Measurements from ENCODE around the gene SGK2. TPM values are rescaled to one million over a fixed set of nuclear protein-coding genes. Genes with fewer than 3 reads are reported as not detected.

SGK2 gene
- total and polyA plus RNA-seq, 2 of the 13 experiments (the other 11 are each of a cell fraction or from before 2014, with no cell fraction given): 6.2 to 29.4 TPM

DNA sequence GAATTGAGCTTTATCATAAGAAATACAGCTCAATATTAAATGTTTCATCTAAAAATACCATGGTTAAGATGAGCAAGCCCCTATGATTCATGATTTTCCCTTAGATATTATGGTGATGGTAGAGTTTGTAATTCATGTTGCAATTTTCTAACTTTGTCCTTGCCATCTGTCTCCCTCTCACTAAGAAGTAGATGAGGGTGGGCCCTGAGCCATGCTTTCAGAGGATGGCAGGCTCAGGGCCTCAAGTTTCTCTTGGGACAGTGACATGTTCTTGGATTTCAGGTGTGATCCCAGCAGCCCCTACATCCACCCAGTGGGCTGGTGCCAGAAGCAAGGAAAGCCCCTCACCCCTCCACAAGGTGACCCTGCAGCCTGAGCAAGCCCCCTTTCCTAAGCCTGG lies 25.8 kb upstream of the SGK2 start (continued):
- TF ChIP-seq ZNF260 (CRISPR knock-in tag; IDR thresholded peaks at IDR 0.05; ENCODE audit: borderline replicate concordance, low read depth) (no peak), ZNF484 (CRISPR knock-in tag; IDR thresholded peaks at IDR 0.05; ENCODE audit: borderline replicate concordance, low read depth) (no peak), PHF5A (CRISPR knock-in tag; IDR thresholded peaks at IDR 0.05; ENCODE audit: low read depth, unreplicated experiment) (no peak), IRX3 (CRISPR knock-in tag; IDR thresholded peaks at IDR 0.05; ENCODE audit: borderline replicate concordance, low read depth) (no peak)
- TF ChIP-seq, protein P1, sequence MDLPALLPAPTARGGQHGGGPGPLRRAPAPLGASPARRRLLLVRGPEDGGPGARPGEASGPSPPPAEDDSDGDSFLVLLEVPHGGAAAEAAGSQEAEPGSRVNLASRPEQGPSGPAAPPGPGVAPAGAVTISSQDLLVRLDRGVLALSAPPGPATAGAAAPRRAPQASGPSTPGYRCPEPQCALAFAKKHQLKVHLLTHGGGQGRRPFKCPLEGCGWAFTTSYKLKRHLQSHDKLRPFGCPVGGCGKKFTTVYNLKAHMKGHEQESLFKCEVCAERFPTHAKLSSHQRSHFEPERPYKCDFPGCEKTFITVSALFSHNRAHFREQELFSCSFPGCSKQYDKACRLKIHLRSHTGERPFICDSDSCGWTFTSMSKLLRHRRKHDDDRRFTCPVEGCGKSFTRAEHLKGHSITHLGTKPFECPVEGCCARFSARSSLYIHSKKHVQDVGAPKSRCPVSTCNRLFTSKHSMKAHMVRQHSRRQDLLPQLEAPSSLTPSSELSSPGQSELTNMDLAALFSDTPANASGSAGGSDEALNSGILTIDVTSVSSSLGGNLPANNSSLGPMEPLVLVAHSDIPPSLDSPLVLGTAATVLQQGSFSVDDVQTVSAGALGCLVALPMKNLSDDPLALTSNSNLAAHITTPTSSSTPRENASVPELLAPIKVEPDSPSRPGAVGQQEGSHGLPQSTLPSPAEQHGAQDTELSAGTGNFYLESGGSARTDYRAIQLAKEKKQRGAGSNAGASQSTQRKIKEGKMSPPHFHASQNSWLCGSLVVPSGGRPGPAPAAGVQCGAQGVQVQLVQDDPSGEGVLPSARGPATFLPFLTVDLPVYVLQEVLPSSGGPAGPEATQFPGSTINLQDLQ (CRISPR knock-in tag; IDR thresholded peaks at IDR 0.05): no peak

GRCh38 chr20:43534016-43534415 lies 24.8 kb upstream of the SGK2 start:
- Histone ChIP-seq H3K27ac (ENCODE audit: extremely low read length, insufficient read depth, low read length) (no peak overlapping the region), H3K27me3 (ENCODE audit: control insufficient read depth in 1 of 2, insufficient read depth in 2 of 2, low read length in 2 of 2) (no peaks in the 10 kb centered on the region; a peak in 1 of 5 replicates), H2AFZ (ENCODE audit: low read length) (no peak overlapping the region), H3K9ac (ENCODE audit: insufficient read depth, low read depth, low read length) (no peak overlapping the region), H3K4me3 (replicated peaks in 1 of 3; ENCODE audit: insufficient read depth in 1 of 3, low read depth in 2 of 3, low read length in 3 of 3) (no peak overlapping the region), H4K20me1 (ENCODE audit: insufficient read depth, low read length) (no peaks in the 10 kb centered on the region), H3K79me2 (ENCODE audit: insufficient read depth, low read length) (no peaks in the 10 kb centered on the region), H3K4me2 (ENCODE audit: low read depth, low read length) (no peak overlapping the region), H3K9me3 (ENCODE audit: low read length) (no peaks in the 10 kb centered on the region), H3K36me3 (replicated peaks in 1 of 2; ENCODE audit: control insufficient read depth in 1 of 2, insufficient read depth in 2 of 2, low read length in 2 of 2) (peaks cover 0 to 4% of the 10 kb centered on the region in 2 experiments; a peak in 1 of 5 replicates), H3K4me1 (ENCODE audit: insufficient read depth, low read length) (peaks cover 61% of the 10 kb centered on the region)
- BruUV-seq (replicated peaks): no TSS peak
- in situ Hi-C loops (cut with HindIII; ENCODE audit: extremely low pct_ligation_motif_present, low pct_unique_long_range_greater_than_20kb) (no loop called here), intact Hi-C loops (cut with micrococcal nuclease; ENCODE audit: unreplicated experiment) (no loop called here)
- no peak for ATAC-seq
- WGBS (ENCODE audit: low lambda C conversion rate): 90% methylated on average over 7 of the region's 7 CpGs
- ChIA-PET POLR2A (interaction anchor here (1.0 to 2.6 kb wide), 2 partner anchors 24 to 57 kb away, joined by 3 to 9 read pairs; partner anchors contain the start of genes IFT52 and SGK2), CTCF (ENCODE audit: low intra/inter-chr PET ratio, low total read pairs) (no interaction called here)
- no peak for FAIRE-seq
- DNase-seq (ENCODE audit: low spot score): no peak
- TF ChIP-seq ZNF678 (CRISPR knock-in tag; IDR thresholded peaks at IDR 0.05) (no peak), TOE1 (CRISPR knock-in tag; IDR thresholded peaks at IDR 0.05) (no peak), TRIM22 (IDR thresholded peaks at IDR 0.05) (no peak), PHF21A (CRISPR knock-in tag; IDR thresholded peaks at IDR 0.05) (no peak), ZNF777 (CRISPR knock-in tag; IDR thresholded peaks at IDR 0.05) (no peak), ZNF354B (CRISPR knock-in tag; IDR thresholded peaks at IDR 0.05) (no peak), THAP8 (CRISPR knock-in tag; IDR thresholded peaks at IDR 0.05; ENCODE audit: borderline replicate concordance) (no peak), ZNF589 (CRISPR knock-in tag; conservative IDR thresholded peaks at IDR 0.05) (no peak), ZNF264 (CRISPR knock-in tag; IDR thresholded peaks at IDR 0.05) (no peak), EED (CRISPR knock-in tag; IDR thresholded peaks at IDR 0.05) (no peak), ZNF263 (CRISPR knock-in tag; IDR thresholded peaks at IDR 0.05) (peak; percentile 79)
- TF ChIP-seq, protein P2, sequence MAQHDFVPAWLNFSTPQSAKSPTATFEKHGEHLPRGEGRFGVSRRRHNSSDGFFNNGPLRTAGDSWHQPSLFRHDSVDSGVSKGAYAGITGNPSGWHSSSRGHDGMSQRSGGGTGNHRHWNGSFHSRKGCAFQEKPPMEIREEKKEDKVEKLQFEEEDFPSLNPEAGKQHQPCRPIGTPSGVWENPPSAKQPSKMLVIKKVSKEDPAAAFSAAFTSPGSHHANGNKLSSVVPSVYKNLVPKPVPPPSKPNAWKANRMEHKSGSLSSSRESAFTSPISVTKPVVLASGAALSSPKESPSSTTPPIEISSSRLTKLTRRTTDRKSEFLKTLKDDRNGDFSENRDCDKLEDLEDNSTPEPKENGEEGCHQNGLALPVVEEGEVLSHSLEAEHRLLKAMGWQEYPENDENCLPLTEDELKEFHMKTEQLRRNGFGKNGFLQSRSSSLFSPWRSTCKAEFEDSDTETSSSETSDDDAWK (CRISPR knock-in tag; IDR thresholded peaks at IDR 0.05): no peak
- TF ChIP-seq, protein P3, sequence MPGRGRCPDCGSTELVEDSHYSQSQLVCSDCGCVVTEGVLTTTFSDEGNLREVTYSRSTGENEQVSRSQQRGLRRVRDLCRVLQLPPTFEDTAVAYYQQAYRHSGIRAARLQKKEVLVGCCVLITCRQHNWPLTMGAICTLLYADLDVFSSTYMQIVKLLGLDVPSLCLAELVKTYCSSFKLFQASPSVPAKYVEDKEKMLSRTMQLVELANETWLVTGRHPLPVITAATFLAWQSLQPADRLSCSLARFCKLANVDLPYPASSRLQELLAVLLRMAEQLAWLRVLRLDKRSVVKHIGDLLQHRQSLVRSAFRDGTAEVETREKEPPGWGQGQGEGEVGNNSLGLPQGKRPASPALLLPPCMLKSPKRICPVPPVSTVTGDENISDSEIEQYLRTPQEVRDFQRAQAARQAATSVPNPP (CRISPR knock-in tag; IDR thresholded peaks at IDR 0.05): no peak

All from HepG2 (cell line).